Smooth muscle cell (in vitro differentiated cells): Measurements from ENCODE around the gene NHEJ1. TPM values are rescaled to one million over a fixed set of nuclear protein-coding genes. Genes with fewer than 3 reads are reported as not detected.
A peak's percentile ranks its signal among the peaks of the same experiment; 100 is the strongest.

ENCODE experiments used
- DNase-seq: peaks from one replicate; lab custom pipeline; 2025; ENCODE audit not compliant: unreplicated experiment; lab: John Stamatoyannopoulos, UW
- H2AFZ ChIP-seq: fragments of 200-600 bp; sonication (generic); 2 replicates; pipeline ENCODE4 v1.6.0; 2016; ENCODE audit warnings: antibody characterized with exemption, low read depth, mild to moderate bottlenecking
- H3F3A ChIP-seq: fragments of 200-600 bp; sonication (generic); 2 replicates; pipeline ENCODE4 v1.6.0; 2017; ENCODE audit warnings: antibody characterized with exemption, low read depth
- H3K27ac ChIP-seq: fragments of 200-600 bp; sonication (generic); 2 replicates; pipeline ENCODE4 v1.5.1; 2016; ENCODE audit warnings: low read depth, mild to moderate bottlenecking
- H3K27me3 ChIP-seq: fragments of 200-600 bp; sonication (generic); 2 replicates; pipeline ENCODE4 v1.6.1; 2016; ENCODE audit warnings: low read depth, mild to moderate bottlenecking
- H3K36me3 ChIP-seq: fragments of 200-600 bp; sonication (generic); 2 replicates; pipeline ENCODE4 v1.5.1; 2016; ENCODE audit warnings: low read depth
- H3K4me1 ChIP-seq: fragments of 200-600 bp; sonication (generic); 2 replicates; pipeline ENCODE4 v1.5.1; 2016; ENCODE audit warnings: low read depth
- H3K4me2 ChIP-seq: fragments of 200-600 bp; sonication (generic); 2 replicates; pipeline ENCODE4 v1.6.0; 2016; ENCODE audit warnings: mild to moderate bottlenecking
- H3K4me3 ChIP-seq: fragments of 200-600 bp; sonication (generic); 2 replicates; pipeline ENCODE4 v1.5.1; 2016; ENCODE audit warnings: mild to moderate bottlenecking
- H3K79me2 ChIP-seq: fragments of 200-600 bp; sonication (generic); 2 replicates; pipeline ENCODE4 v1.6.0; 2016; ENCODE audit warnings: low read depth, mild to moderate bottlenecking
- H3K9ac ChIP-seq: fragments of 200-600 bp; sonication (generic); 2 replicates; pipeline ENCODE4 v1.6.0; 2016; ENCODE audit warnings: low read depth
- H3K9me3 ChIP-seq: fragments of 200-600 bp; sonication (generic); replicated peaks from 2 replicates; pipeline ENCODE4 v1.5.1; 2016; ENCODE audit warnings: low read depth
- H4K20me1 ChIP-seq: fragments of 200-600 bp; sonication (generic); 2 replicates; pipeline ENCODE4 v1.6.0; 2016; ENCODE audit warnings: low read depth
- WGBS: methylation state at CpG from one replicate; pipeline ENCODE4 v1.1.7; 2016; ENCODE audit warnings: low lambda C conversion rate; 5-methylcytosine and 5-hydroxymethylcytosine counted together
- polyA plus RNA-seq: library from polyadenylated mRNA; unstranded; fragments of >200 nt; fragmentation: Nextera tagmentation; extraction: Ambion mirVana; gene quantifications from 2 replicates; pipeline ENCODE4 v1.2.1, GENCODE V29; 2016
- total RNA-seq: library from RNA; depleted of rRNA; stranded (reverse); fragments of >200 nt; gene quantifications from 2 replicates; pipeline ENCODE4 v1.2.3, GENCODE V29; 2014
- TF ChIP-seq, protein P1 (sequence below): fragments of 200-600 bp; sonication (generic); IDR thresholded peaks from 2 replicates; pipeline ENCODE4 v1.5.1; 2017; ENCODE audit warnings: borderline replicate concordance, mild to moderate bottlenecking, antibody characterized with exemption; ENCODE audit not compliant: insufficient read depth, poor library complexity, severe bottlenecking

The NHEJ1 gene, protein sequence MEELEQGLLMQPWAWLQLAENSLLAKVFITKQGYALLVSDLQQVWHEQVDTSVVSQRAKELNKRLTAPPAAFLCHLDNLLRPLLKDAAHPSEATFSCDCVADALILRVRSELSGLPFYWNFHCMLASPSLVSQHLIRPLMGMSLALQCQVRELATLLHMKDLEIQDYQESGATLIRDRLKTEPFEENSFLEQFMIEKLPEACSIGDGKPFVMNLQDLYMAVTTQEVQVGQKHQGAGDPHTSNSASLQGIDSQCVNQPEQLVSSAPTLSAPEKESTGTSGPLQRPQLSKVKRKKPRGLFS
- 6.0 and 13.6 TPM in 2 replicates for total RNA-seq
- 8.5 and 8.6 TPM in 2 replicates for polyA plus RNA-seq

DNA sequence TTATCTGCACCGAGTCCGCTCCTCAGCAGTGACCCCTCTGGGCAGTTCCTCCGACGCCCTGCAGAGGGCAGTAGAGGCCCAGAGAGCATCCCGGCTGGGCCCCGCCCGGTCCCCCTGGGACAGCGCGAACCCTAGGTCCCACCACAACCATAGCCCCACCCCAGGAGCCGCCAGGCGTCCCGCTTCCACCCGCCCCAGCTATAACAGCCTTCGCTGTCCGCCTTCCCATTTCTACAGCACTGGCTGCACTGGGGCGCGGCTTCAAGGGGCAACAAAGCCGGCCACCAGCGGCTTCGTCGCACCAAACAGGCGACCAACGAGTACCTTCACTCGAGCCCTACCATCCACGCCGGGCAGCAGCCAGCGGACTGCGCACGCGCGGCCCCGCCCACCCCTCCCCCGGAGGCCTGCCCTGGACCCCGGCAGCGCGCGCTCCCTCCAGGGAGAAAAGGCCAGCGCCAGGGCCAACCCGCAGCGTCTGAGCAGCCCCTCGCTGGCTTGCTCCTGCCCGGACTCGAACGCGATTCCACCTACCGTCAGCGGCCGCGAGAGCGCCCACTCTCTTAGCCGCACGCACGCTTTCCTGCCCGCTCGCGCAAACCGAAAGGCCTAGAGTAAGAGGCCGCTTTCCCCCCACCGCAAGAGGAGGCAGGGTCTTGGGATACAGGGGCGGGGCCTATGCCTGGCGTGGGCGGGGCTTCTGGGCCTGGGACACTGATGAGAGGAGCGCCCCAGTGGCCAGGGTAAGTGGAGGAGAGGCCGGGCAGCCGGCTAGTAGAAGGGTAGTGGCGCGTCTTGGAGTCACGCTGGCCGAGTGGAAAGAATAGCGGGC is at the start of gene NHEJ1:
Gene NHEJ1, minus strand, starts transcription at position 630 of the 832 bp plus-strand sequence. CDS start 2,453 bp downstream, outside the sequence.
- Histone ChIP-seq H3K4me2 (peak within 1 kb of the TSS; percentile 97), H3K9ac (peak within 1 kb of the TSS; percentile 75), H4K20me1 (no peaks in the 10 kb centered on the region), H3K36me3 (no peaks in the 10 kb centered on the region), H3K27me3 (no peaks in the 10 kb centered on the region), H3K27ac (peak within 1 kb of the TSS; percentile 75), H3K79me2 (no peaks in the 10 kb centered on the region), H3K4me1 (peaks cover 4% of the 10 kb centered on the region), H2AFZ (peak within 1 kb of the TSS; percentile 89), H3K4me3 (peak within 1 kb of the TSS; percentile 92), H3K9me3 (no peaks in the 10 kb centered on the region), H3F3A (no peaks in the 10 kb centered on the region)
- WGBS: 1% methylated on average over 49 of the region's 70 CpGs
- peak; percentile 98 for DNase-seq
- TF ChIP-seq, protein P1, sequence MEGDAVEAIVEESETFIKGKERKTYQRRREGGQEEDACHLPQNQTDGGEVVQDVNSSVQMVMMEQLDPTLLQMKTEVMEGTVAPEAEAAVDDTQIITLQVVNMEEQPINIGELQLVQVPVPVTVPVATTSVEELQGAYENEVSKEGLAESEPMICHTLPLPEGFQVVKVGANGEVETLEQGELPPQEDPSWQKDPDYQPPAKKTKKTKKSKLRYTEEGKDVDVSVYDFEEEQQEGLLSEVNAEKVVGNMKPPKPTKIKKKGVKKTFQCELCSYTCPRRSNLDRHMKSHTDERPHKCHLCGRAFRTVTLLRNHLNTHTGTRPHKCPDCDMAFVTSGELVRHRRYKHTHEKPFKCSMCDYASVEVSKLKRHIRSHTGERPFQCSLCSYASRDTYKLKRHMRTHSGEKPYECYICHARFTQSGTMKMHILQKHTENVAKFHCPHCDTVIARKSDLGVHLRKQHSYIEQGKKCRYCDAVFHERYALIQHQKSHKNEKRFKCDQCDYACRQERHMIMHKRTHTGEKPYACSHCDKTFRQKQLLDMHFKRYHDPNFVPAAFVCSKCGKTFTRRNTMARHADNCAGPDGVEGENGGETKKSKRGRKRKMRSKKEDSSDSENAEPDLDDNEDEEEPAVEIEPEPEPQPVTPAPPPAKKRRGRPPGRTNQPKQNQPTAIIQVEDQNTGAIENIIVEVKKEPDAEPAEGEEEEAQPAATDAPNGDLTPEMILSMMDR: peak; percentile 100

DNA sequence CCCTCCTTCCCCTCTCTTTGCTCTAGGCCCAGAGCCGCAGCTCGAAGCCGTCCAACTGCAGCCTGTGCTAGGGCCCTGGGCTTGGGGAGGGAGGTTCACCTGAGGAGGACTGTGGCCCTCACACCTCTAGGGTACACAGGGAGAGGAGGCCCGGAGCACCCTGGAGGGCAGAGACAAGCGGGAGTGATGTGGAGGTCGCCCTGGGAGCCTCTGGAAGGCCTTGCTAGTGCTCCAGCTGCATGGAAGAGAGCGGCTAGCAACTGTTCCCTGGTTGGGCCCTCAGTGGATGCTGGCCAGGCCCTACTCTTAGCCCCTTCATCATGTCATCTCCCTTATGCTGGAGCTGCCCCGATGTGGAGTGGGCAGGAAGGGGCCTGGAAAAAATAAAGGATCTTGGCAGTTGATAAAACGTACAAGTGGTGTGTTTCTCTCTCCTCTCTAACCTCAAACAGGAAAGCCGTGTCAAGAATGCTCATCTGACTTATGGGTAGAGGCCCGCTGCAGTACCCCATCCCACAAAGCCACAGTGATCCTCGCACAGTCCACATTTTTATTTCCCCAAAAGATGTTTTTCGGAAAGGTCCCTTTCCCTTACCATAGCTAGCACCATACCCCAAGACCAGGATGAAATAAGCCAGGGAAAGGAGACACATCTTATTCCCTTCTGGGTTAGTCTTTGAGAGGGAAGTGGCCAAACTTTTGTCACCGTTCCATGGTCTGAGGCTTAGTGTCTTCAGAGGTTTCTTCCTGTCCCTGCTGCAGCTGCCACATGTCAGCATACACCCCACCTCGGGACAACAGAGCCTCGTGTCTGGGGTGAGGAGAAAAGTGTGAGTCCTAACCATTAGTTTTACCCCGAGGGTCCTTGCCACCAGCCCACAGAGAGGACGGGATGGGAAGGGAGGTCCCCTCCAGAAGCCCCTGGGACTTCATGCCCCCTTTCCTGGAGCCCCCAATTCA is 48.9 kb upstream of the NHEJ1 start:
- Histone ChIP-seq H3K79me2 (no peaks in the 10 kb centered on the region), H3K4me2 (no peak overlapping the region), H3K36me3 (no peaks in the 10 kb centered on the region), H3K9me3 (no peaks in the 10 kb centered on the region), H3K9ac (no peak overlapping the region), H3K4me3 (no peak overlapping the region), H3K27ac (no peak overlapping the region), H4K20me1 (no peaks in the 10 kb centered on the region), H3F3A (peaks cover 5% of the 10 kb centered on the region), H3K4me1 (no peaks in the 10 kb centered on the region), H2AFZ (no peak overlapping the region), H3K27me3 (no peaks in the 10 kb centered on the region)
- no peak for DNase-seq
- WGBS: 96% methylated on average over 18 of the region's 18 CpGs
- TF ChIP-seq, protein P1: no peak

DNA sequence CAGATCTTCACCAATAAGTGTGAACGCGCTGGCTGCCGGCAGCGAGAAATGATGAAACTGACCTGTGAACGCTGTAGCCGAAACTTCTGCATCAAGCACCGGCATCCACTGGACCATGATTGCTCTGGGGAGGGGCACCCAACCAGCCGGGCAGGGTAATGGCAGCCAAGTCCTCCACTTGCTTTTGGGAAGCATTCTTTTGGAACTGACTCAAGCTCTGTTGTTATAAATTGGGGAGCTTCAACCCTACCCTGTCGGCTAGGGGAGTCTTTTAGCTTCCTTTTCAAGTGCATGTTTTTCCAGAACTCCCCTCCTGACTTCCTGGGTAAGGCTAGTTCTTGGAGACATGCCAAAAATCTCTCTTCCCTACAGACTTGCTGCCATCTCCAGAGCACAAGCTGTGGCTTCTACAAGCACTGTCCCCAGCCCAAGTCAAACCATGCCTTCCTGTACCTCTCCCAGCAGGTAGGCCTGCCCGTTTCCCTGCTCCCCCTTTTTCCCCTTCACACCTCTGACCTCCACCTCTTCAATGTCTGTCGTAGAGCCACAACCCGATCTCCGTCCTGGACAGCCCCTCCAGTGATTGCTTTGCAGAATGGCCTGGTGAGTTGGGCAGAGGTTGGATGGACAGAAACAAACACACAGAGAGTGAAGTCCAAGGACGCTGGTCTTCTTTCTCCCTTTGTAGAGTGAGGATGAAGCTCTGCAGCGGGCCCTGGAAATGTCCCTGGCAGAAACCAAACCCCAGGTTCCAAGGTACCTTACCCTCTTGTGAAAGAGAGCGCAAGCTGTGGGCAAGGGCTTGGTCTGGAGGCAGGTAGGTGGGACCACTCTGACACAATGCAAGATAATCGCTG is 47.5 kb upstream of the NHEJ1 start:
- no peak for DNase-seq
- no peak overlapping the region for H2AFZ ChIP-seq
- no peaks in the 10 kb centered on the region for H3K9me3 ChIP-seq
- H3F3A ChIP-seq: peaks cover 5% of the 10 kb centered on the region
- peak overlapping the region; percentile 96 for H3K4me3 ChIP-seq
- peak overlapping the region; percentile 81 for H3K4me2 ChIP-seq
- TF ChIP-seq, protein P1: no peak
- H3K79me2 ChIP-seq: no peaks in the 10 kb centered on the region
- no peaks in the 10 kb centered on the region for H3K27me3 ChIP-seq
- H4K20me1 ChIP-seq: no peaks in the 10 kb centered on the region
- 89% methylated on average over 17 of the region's 17 CpGs for WGBS
- no peak overlapping the region for H3K9ac ChIP-seq
- peak overlapping the region; percentile 87 for H3K27ac ChIP-seq
- H3K36me3 ChIP-seq: no peaks in the 10 kb centered on the region
- no peaks in the 10 kb centered on the region for H3K4me1 ChIP-seq
